ENCODE data around the gene HELZ.
"Not testable (repeated sequence)": the region's sequence is repeated elsewhere in the genome, so short reads cannot be mapped to it uniquely, and the experiment has no call there.

HELZ gene

GRCh38 chr17:67198131-67198530 lies 46.9 kb downstream of the HELZ start:
- DNase-seq (ENCODE audit: low read depth in 1 of 2, low spot score in 1 of 2) = no peak

GRCh38 chr17:67197023-67197422 lies 48.0 kb downstream of the HELZ start:
- not testable (repeated sequence) for DNase-seq (ENCODE audit: low read depth in 1 of 2, low spot score in 1 of 2)

- DNase-seq (ENCODE audit: low read depth in 1 of 2, low spot score in 1 of 2) = no peak
Observed at GRCh38 chr17:67196422-67196821, 48.6 kb downstream of the HELZ start.

- no peak for DNase-seq (ENCODE audit: low read depth in 1 of 2, low spot score in 1 of 2)
Observed at GRCh38 chr17:67194134-67194533, 50.9 kb downstream of the HELZ start.

GRCh38 chr17:67187927-67188326 lies 57.1 kb downstream of the HELZ start:
- DNase-seq (ENCODE audit: low read depth in 1 of 2, low spot score in 1 of 2) = no peak

- no peak for DNase-seq (ENCODE audit: low read depth in 1 of 2, low spot score in 1 of 2)
Observed at GRCh38 chr17:67186782-67187181, 58.2 kb downstream of the HELZ start.

GRCh38 chr17:67183531-67183930 lies 61.5 kb downstream of the HELZ start:
- no peak for DNase-seq (ENCODE audit: low read depth in 1 of 2, low spot score in 1 of 2)

- DNase-seq (ENCODE audit: low read depth in 1 of 2, low spot score in 1 of 2) = no peak
Observed at GRCh38 chr17:67181825-67182224, 63.2 kb downstream of the HELZ start.

GRCh38 chr17:67180275-67180674 lies 64.7 kb downstream of the HELZ start:
- no peak for DNase-seq (ENCODE audit: low read depth in 1 of 2, low spot score in 1 of 2)

- no peak for DNase-seq (ENCODE audit: low read depth in 1 of 2, low spot score in 1 of 2)
Observed at GRCh38 chr17:67178555-67178954, 66.4 kb downstream of the HELZ start.

GRCh38 chr17:67177732-67178131 lies 67.3 kb downstream of the HELZ start:
- no peak for DNase-seq (ENCODE audit: low read depth in 1 of 2, low spot score in 1 of 2)

- no peak for DNase-seq (ENCODE audit: low read depth in 1 of 2, low spot score in 1 of 2)
Observed at GRCh38 chr17:67174190-67174589, 70.8 kb downstream of the HELZ start.

GRCh38 chr17:67171560-67171959 lies 73.4 kb downstream of the HELZ start:
- DNase-seq (ENCODE audit: low read depth in 1 of 2, low spot score in 1 of 2) = no peak

- DNase-seq (ENCODE audit: low read depth in 1 of 2, low spot score in 1 of 2) = no peak
Observed at GRCh38 chr17:67168496-67168895, 76.5 kb downstream of the HELZ start.

- no peak for DNase-seq (ENCODE audit: low read depth in 1 of 2, low spot score in 1 of 2)
Observed at GRCh38 chr17:67165201-67165600, 79.8 kb downstream of the HELZ start.

- DNase-seq (ENCODE audit: low read depth in 1 of 2, low spot score in 1 of 2) = no peak
Observed at GRCh38 chr17:67164302-67164701, 80.7 kb downstream of the HELZ start.

GRCh38 chr17:67162771-67163170 lies 82.2 kb downstream of the HELZ start:
- DNase-seq (ENCODE audit: low read depth in 1 of 2, low spot score in 1 of 2) = no peak

- no peak for DNase-seq (ENCODE audit: low read depth in 1 of 2, low spot score in 1 of 2)
Observed at GRCh38 chr17:67161573-67161972, 83.4 kb downstream of the HELZ start.

- no peak for DNase-seq (ENCODE audit: low read depth in 1 of 2, low spot score in 1 of 2)
Observed at GRCh38 chr17:67160791-67161190, 84.2 kb downstream of the HELZ start.

GRCh38 chr17:67157732-67158639 lies 87.0 kb downstream of the HELZ start:
- no peak for DNase-seq (ENCODE audit: low read depth in 1 of 2, low spot score in 1 of 2)

- DNase-seq (ENCODE audit: low read depth in 1 of 2, low spot score in 1 of 2) = no peak
Observed at GRCh38 chr17:67156269-67157199, 88.5 kb downstream of the HELZ start.

GRCh38 chr17:67152824-67153223 lies 92.2 kb downstream of the HELZ start:
- no peak for DNase-seq (ENCODE audit: low read depth in 1 of 2, low spot score in 1 of 2)

All from stimulated activated CD4-positive, alpha-beta T cell treated with anti-CD3 and anti-CD28 coated beads, Interleukin-15, amount 100 ng/mL, for 1 hour (primary cell).